ENCODE results near the gene CPVL. TPM values are rescaled to one million over a fixed set of nuclear protein-coding genes. Genes with fewer than 3 reads are reported as not detected.

Gene CPVL
- total and polyA plus RNA-seq, 2 of the 4 experiments (the other 2 are of a cell fraction): not detected

DNA sequence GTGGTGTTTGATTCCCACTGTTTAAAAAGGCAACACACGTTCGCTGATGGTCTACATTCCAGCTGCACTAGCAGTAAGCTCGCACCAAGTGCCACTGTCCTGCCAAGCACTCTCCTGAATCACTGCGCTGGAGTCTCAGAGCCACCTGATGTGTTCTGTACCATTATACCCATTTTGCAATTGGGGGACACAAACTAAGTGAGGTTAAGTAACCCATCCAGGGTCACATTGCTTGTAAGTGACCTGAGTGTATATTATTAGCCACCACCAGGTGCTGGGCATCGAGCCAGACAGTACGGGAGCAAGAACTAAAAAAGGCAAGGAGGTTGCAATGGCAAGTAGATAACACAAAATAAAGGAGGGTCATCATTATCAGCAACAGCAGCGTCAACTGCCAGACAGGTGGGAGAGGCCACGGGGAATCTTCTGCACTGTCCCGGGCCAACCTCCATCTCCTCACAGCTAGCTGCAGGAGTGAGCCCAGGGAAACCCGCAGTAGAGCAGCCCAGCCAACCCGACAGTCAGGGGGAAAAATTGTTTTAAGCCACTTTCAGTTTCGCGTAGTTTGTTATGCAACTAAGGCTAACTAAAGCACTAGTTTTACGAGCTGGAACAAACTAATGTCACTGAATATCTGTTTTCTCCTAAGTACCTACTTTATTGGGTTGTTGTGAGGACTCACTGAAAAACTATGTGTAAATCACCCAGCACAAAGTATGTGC lies 712 bp upstream of the CPVL start:
- Histone ChIP-seq H3K18ac (ENCODE audit: low read depth, low read length) (no peak overlapping the region), H2BK15ac (ENCODE audit: low read depth, low read length) (no peak overlapping the region), H3K9me3 (ENCODE audit: control insufficient read depth, insufficient read depth, low read length) (no peaks in the 10 kb centered on the region), H2AFZ (replicated peaks; ENCODE audit: low read length, poor library complexity) (no peak overlapping the region), H3K4ac (ENCODE audit: low read depth, low read length) (no peak overlapping the region), H3K4me3 (ENCODE audit: insufficient read depth, low read depth, low read length) (no peak overlapping the region), H3K23ac (ENCODE audit: low read depth, low read length) (no peak overlapping the region), H2BK120ac (ENCODE audit: low read depth, low read length) (no peak overlapping the region), H3K27ac (ENCODE audit: insufficient read depth, low read length) (no peak overlapping the region), H3K4me1 (ENCODE audit: control insufficient read depth, insufficient read depth, low read length) (no peaks in the 10 kb centered on the region), H3K4me2 (ENCODE audit: low read depth, low read length) (no peak overlapping the region), H4K5ac (ENCODE audit: low read depth, low read length) (no peak overlapping the region), H3K9ac (ENCODE audit: low read depth, low read length) (no peak overlapping the region), H2BK5ac (ENCODE audit: low read depth, low read length, poor library complexity, severe bottlenecking) (no peak overlapping the region), H3K36me3 (ENCODE audit: control insufficient read depth, insufficient read depth, low read length) (no peaks in the 10 kb centered on the region), H4K20me1 (ENCODE audit: insufficient read depth, low read length) (no peaks in the 10 kb centered on the region), H2AK9ac (replicated peaks; ENCODE audit: low read depth, low read length, poor library complexity) (no peak overlapping the region), H3K14ac (replicated peaks; ENCODE audit: low read depth, low read length) (no peak overlapping the region), H3K79me1 (ENCODE audit: low read depth in 1 of 2, low read length in 2 of 2) (no peaks in the 10 kb centered on the region), H4K8ac (ENCODE audit: low read depth in 2 of 2, low read length in 2 of 2) (no peak overlapping the region), H4K91ac (ENCODE audit: insufficient read depth, low read depth, low read length) (no peak overlapping the region), H2BK20ac (ENCODE audit: low read depth, low read length) (no peak overlapping the region), H3K9me1 (ENCODE audit: insufficient read depth, low read length) (no peaks in the 10 kb centered on the region), H2AK5ac (ENCODE audit: low read depth, low read length) (no peak overlapping the region), H3K27me3 (ENCODE audit: control insufficient read depth, insufficient read depth, low read length) (peaks cover 22% of the 10 kb centered on the region), H3K56ac (ENCODE audit: extremely low read depth, insufficient read depth, low read length) (no peak overlapping the region)
- ATAC-seq (ENCODE audit: low read depth) (no peak), DNase-seq (no peak)
- 20% methylated on average over 1 of the region's 14 CpGs; no CpG with 5 or more reads in 1 of the 2 experiments for WGBS, 2 experiments (ENCODE audit: extremely low coverage in 2 of 2, insufficient read length in 1 of 2)
- ChIA-PET POLR2A (ENCODE audit: unreplicated experiment) (no interaction called here), CTCF (interaction anchor here (1.0 kb wide), 1 partner anchor 10 kb away, joined by 3 read pairs; no protein-coding TSS in a partner anchor)
- TF ChIP-seq CHD1 (IDR thresholded peaks at IDR 0.05; ENCODE audit: low read depth, low read length) (no peak), MXI1 (IDR thresholded peaks at IDR 0.05; ENCODE audit: borderline replicate concordance, low read depth, low read length) (no peak), RFX5 (IDR thresholded peaks at IDR 0.05; ENCODE audit: low read depth, low read length) (no peak), POLR2A (IDR thresholded peaks at IDR 0.05; ENCODE audit: low read depth, low read length) (no peak), BHLHE40 (IDR thresholded peaks at IDR 0.05; ENCODE audit: low read depth, low read length) (no peak), NFE2L2 (IDR thresholded peaks at IDR 0.05; ENCODE audit: low read depth, low read length) (no peak), RAD21 (IDR thresholded peaks at IDR 0.05; ENCODE audit: low read length) (no peak), CEBPB (IDR thresholded peaks at IDR 0.05; ENCODE audit: low read depth, low read length) (no peak), MAZ (IDR thresholded peaks at IDR 0.05; ENCODE audit: borderline replicate concordance, low read depth, low read length) (no peak), RCOR1 (IDR thresholded peaks at IDR 0.05; ENCODE audit: insufficient replicate concordance, low read length) (no peak), SMC3 (IDR thresholded peaks at IDR 0.05; ENCODE audit: low read depth, low read length) (no peak), FOS (IDR thresholded peaks at IDR 0.05; ENCODE audit: low read depth, low read length) (no peak), MAFK (IDR thresholded peaks at IDR 0.05; ENCODE audit: low read depth, low read length) (no peak)
- TF ChIP-seq, protein P1, sequence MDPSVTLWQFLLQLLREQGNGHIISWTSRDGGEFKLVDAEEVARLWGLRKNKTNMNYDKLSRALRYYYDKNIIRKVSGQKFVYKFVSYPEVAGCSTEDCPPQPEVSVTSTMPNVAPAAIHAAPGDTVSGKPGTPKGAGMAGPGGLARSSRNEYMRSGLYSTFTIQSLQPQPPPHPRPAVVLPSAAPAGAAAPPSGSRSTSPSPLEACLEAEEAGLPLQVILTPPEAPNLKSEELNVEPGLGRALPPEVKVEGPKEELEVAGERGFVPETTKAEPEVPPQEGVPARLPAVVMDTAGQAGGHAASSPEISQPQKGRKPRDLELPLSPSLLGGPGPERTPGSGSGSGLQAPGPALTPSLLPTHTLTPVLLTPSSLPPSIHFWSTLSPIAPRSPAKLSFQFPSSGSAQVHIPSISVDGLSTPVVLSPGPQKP (IDR thresholded peaks at IDR 0.05; ENCODE audit: borderline replicate concordance, low read depth, low read length): no peak
- TF ChIP-seq, protein P2, sequence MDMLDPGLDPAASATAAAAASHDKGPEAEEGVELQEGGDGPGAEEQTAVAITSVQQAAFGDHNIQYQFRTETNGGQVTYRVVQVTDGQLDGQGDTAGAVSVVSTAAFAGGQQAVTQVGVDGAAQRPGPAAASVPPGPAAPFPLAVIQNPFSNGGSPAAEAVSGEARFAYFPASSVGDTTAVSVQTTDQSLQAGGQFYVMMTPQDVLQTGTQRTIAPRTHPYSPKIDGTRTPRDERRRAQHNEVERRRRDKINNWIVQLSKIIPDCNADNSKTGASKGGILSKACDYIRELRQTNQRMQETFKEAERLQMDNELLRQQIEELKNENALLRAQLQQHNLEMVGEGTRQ (IDR thresholded peaks at IDR 0.05; ENCODE audit: low read depth, low read length): no peak
- TF ChIP-seq, protein P3, sequence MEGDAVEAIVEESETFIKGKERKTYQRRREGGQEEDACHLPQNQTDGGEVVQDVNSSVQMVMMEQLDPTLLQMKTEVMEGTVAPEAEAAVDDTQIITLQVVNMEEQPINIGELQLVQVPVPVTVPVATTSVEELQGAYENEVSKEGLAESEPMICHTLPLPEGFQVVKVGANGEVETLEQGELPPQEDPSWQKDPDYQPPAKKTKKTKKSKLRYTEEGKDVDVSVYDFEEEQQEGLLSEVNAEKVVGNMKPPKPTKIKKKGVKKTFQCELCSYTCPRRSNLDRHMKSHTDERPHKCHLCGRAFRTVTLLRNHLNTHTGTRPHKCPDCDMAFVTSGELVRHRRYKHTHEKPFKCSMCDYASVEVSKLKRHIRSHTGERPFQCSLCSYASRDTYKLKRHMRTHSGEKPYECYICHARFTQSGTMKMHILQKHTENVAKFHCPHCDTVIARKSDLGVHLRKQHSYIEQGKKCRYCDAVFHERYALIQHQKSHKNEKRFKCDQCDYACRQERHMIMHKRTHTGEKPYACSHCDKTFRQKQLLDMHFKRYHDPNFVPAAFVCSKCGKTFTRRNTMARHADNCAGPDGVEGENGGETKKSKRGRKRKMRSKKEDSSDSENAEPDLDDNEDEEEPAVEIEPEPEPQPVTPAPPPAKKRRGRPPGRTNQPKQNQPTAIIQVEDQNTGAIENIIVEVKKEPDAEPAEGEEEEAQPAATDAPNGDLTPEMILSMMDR (conservative IDR thresholded peaks at IDR 0.05; ENCODE audit: low read depth, low read length): no peak
- no TSS peak for BruUV-seq (replicated peaks)
- in situ Hi-C loops (cut with MboI; ENCODE audit: low sequenced_read_pairs): no loop called here
- intact Hi-C loops (cut with micrococcal nuclease): no loop called here
- dilution Hi-C loops (cut with HindIII; ENCODE audit: low sequenced_read_pairs, unreplicated experiment): no loop called here

Measured in IMR-90 (cell line).